ENCODE data around the gene EDC4.

- no peak for TF ChIP-seq CTCF (IDR thresholded peaks at IDR 0.05)
- TF ChIP-seq POLR2A (IDR thresholded peaks at IDR 0.05), result no peak
Observed at GRCh38 chr16:67860589-67861398, 12.1 kb upstream of the EDC4 start.

All from adrenal gland (tissue), 5 donors.